Transverse colon (tissue), 4 donors: Measurements from ENCODE around the gene PAX8. TPM values are rescaled to one million over a fixed set of nuclear protein-coding genes. Genes with fewer than 3 reads are reported as not detected.

Experiments
- DNase-seq: peaks from one replicate; pipeline ENCODE4 v3.0.0-alpha.2; 2019
- H3K27ac ChIP-seq, 4 donors: fragments of 200-600 bp; sonication (generic); 2 replicates each; pipeline ENCODE4 v1.5.1; 2016 to 2018; ENCODE audit warnings: inconsistent platforms in 4 of 4
- H3K27me3 ChIP-seq: fragments of 200-600 bp; sonication (generic); 2 replicates; pipeline ENCODE4 v1.5.1; 2017; ENCODE audit warnings: inconsistent platforms
- H3K36me3 ChIP-seq, 4 donors: fragments of 200-600 bp; sonication (generic); 2 replicates each; pipeline ENCODE4 v1.5.1; 2017 to 2019; ENCODE audit warnings: inconsistent platforms in 4 of 4
- H3K4me1 ChIP-seq, 4 donors: fragments of 200-600 bp; sonication (generic); 2 replicates each; pipeline ENCODE4 v1.5.1; 2017 to 2020; ENCODE audit warnings: inconsistent platforms in 4 of 4
- H3K4me3 ChIP-seq, 4 donors: fragments of 200-600 bp; sonication (generic); 1 replicate in 1 of 4; 2 replicates in 3 of 4; pipeline versions ENCODE4 v1.5.1 to v1.6.1; 2017 to 2019; ENCODE audit warnings: inconsistent platforms in 4 of 4
- H3K9me3 ChIP-seq, 2 donors: fragments of 200-600 bp; sonication (generic); 2 replicates each; pipeline ENCODE4 v1.5.1; 2017 to 2019; ENCODE audit warnings: inconsistent platforms in 2 of 2
- EP300 ChIP-seq: sonication (generic); formaldehyde crosslinking; IDR thresholded peaks from one replicate; pipeline ENCODE4 v1.6.1; 2017; ENCODE audit warnings: antibody characterized with exemption, low read depth
- POLR2A ChIP-seq: fragments of 450-650 bp; IDR thresholded peaks from one replicate; pipeline ENCODE4 v1.6.1; 2016; ENCODE audit warnings: antibody characterized with exemption, mild to moderate bottlenecking, moderate library complexity
- POLR2AphosphoS5 ChIP-seq, 3 donors: sonication (generic); formaldehyde crosslinking; IDR thresholded peaks; one replicate each; pipeline ENCODE4 v1.6.1; 2016; ENCODE audit warnings: antibody characterized with exemption in 3 of 3
- WGBS, 2 donors: methylation state at CpG; one replicate each; pipeline ENCODE4 v1.1.5; 2018; ENCODE audit warnings: low coverage in 1 of 2; 5-methylcytosine and 5-hydroxymethylcytosine counted together
- in situ Hi-C, 4 donors: fragments of 200-750 bp; cut with MboI; loops; one replicate each; pipeline versions ENCODE4 v1.15.0 to v1.15.1; 2017; ENCODE audit warnings: low sequenced_read_pairs in 3 of 4, low pct_ligation_motif_present in 1 of 4, low pct_unique_long_range_greater_than_20kb in 1 of 4
- intact Hi-C: fragments of 100-400 bp; cut with DNase I; formaldehyde crosslinking; loops from one replicate; pipeline ENCODE4 v1.15.1; 2023; ENCODE audit warnings: low total_unique reads
- total RNA-seq, 4 donors: library from RNA; depleted of rRNA; stranded (reverse); fragments of >200 nt; gene quantifications; one replicate each; pipeline ENCODE4 v1.1.0, GENCODE V29; 2016
- TF ChIP-seq, protein P1 (sequence below), 5 experiments: fragments of 200-600 bp in 3 of 5; fragments of 450-650 bp in 2 of 5; sonication (generic) in 3 of 5; IDR thresholded peaks; 1 replicate in 2 of 5; 2 replicates in 3 of 5; pipeline ENCODE4 v1.5.1; 2016 to 2017; ENCODE audit warnings: antibody characterized with exemption in 5 of 5, inconsistent platforms in 3 of 5, mild to moderate bottlenecking in 2 of 5, moderate library complexity in 1 of 5

PAX8 gene
- total RNA-seq, 4 donors from 2014 or later = 1.6 to 13.7 (median 8.3) TPM

GRCh38 chr2:113240915-113241911, 37.5 kb downstream of the PAX8 start:
- TF ChIP-seq EP300 (no peak), POLR2A (no peak), POLR2AphosphoS5 (IDR thresholded peaks at IDR 0.05) (peak; percentile 22 to 28 (median 24))
- TF ChIP-seq, protein P1, sequence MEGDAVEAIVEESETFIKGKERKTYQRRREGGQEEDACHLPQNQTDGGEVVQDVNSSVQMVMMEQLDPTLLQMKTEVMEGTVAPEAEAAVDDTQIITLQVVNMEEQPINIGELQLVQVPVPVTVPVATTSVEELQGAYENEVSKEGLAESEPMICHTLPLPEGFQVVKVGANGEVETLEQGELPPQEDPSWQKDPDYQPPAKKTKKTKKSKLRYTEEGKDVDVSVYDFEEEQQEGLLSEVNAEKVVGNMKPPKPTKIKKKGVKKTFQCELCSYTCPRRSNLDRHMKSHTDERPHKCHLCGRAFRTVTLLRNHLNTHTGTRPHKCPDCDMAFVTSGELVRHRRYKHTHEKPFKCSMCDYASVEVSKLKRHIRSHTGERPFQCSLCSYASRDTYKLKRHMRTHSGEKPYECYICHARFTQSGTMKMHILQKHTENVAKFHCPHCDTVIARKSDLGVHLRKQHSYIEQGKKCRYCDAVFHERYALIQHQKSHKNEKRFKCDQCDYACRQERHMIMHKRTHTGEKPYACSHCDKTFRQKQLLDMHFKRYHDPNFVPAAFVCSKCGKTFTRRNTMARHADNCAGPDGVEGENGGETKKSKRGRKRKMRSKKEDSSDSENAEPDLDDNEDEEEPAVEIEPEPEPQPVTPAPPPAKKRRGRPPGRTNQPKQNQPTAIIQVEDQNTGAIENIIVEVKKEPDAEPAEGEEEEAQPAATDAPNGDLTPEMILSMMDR (IDR thresholded peaks at IDR 0.05) = no peak
- in situ Hi-C loops (no loop called here), intact Hi-C loops (no loop called here)
- peak overlapping the region; percentile 20 to 49 (median 34) for H3K27ac ChIP-seq
- peaks cover 3 to 24% (median 16%) of the 10 kb centered on the region in 4 donors for H3K4me1 ChIP-seq
- no peak overlapping the region for H3K4me3 ChIP-seq
- WGBS, 2 donors = 54 to 80% methylated on average over 6 to 17 of the region's 18 CpGs
- no peaks in the 10 kb centered on the region for H3K9me3 ChIP-seq
- H3K27me3 ChIP-seq = no peaks in the 10 kb centered on the region
- H3K36me3 ChIP-seq = no peaks in the 10 kb centered on the region
- DNase-seq = peak; percentile 52

GRCh38 chr2:113240150-113240914, 38.4 kb downstream of the PAX8 start:
- DNase-seq = peak; percentile 70
- intact Hi-C loops = no loop called here
- Histone ChIP-seq H3K4me1 (peaks cover 3 to 24% (median 16%) of the 10 kb centered on the region in 4 donors), H3K36me3 (no peaks in the 10 kb centered on the region), H3K9me3 (no peaks in the 10 kb centered on the region), H3K27ac (peak overlapping the region; percentile 25 to 49 (median 36)), H3K27me3 (no peaks in the 10 kb centered on the region), H3K4me3 (no peak overlapping the region)
- 39 to 58% methylated on average over 4 to 15 of the region's 15 CpGs for WGBS, 2 donors
- TF ChIP-seq POLR2AphosphoS5 (IDR thresholded peaks at IDR 0.05) = peak; percentile 30 to 60 (median 39)
- TF ChIP-seq, protein P1 (IDR thresholded peaks at IDR 0.05) = no peak
- in situ Hi-C loops = no loop called here

DNA sequence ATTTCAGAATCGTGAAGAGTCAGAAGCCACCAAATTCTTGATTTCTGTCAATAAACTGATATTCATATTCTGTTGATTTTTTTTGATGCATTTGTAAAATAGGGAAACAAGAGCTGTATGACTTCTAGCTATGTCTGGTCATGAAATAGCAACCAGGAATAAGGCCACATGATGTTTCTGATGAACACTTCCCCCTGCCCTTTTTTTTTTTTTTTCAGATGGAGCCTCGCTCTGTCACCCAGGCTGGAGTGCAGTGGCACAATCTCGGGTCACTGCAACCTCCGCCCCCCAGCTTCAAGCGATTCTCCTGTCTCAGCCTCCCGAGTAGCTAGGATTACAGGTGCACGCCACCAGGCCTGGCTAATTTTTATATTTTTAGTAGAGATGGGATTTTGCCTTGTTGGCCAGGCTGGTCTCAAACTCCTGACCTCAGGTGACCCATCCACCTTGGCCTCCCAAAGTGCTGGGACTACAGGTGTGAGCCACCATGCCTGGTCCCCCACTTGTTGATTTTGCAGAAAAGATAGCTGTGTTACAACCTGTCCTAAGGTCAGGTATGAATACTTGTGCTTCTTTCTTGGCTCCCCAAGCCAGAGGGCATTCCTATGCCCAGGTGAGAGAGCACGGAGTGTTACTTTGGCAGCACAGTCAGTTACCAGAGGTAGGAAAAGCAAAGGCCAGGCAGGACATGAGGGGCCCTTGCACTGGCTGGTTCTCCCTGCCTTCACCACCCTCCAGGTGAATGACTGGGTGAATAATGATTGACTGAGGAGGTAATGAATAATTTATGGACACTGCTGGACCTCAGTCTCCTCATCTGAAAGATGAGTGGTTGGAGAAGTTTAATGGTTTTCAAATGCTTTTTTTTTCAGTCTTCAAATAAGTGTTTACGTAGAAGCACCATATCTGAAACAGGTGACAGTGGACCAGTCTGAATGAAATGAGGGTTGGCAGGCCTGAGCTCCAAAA, 39.6 kb downstream of the PAX8 start:
- Histone ChIP-seq H3K27ac (peak overlapping the region; percentile 17 to 49 (median 34)), H3K27me3 (no peaks in the 10 kb centered on the region), H3K4me3 (no peak overlapping the region), H3K9me3 (no peaks in the 10 kb centered on the region), H3K36me3 (no peaks in the 10 kb centered on the region), H3K4me1 (peaks cover 3 to 24% (median 16%) of the 10 kb centered on the region in 4 donors)
- TF ChIP-seq, protein P1 (IDR thresholded peaks at IDR 0.05) = no peak
- no peak for TF ChIP-seq POLR2AphosphoS5 (IDR thresholded peaks at IDR 0.05)
- no peak for TF ChIP-seq EP300
- TF ChIP-seq POLR2A = no peak
- 83 to 86% methylated on average over 3 to 9 of the region's 9 CpGs for WGBS, 2 donors
- intact Hi-C loops (no loop called here), in situ Hi-C loops (no loop called here)
- DNase-seq = no peak
